Upper lobe of left lung (tissue), 4 donors: ENCODE results near the gene USP27X.

Experiments used
- EP300 ChIP-seq, 4 donors: sonication (generic); formaldehyde crosslinking; IDR thresholded peaks; one replicate each; pipeline ENCODE4 v1.5.1; 2017; ENCODE audit warnings: antibody characterized with exemption in 4 of 4, control low read depth in 2 of 4
- POLR2AphosphoS5 ChIP-seq, 2 donors: sonication (generic); formaldehyde crosslinking; IDR thresholded peaks; one replicate each; pipeline ENCODE4 v1.5.1; 2017; ENCODE audit warnings: antibody characterized with exemption in 2 of 2
- TF ChIP-seq, protein P1 (sequence below), 6 experiments: fragments of 450-650 bp in 4 of 6; fragments of 200-600 bp in 2 of 6; sonication (generic) in 2 of 6; IDR thresholded peaks; one replicate each; pipeline ENCODE4 v1.5.1; 2016 to 2019; ENCODE audit warnings: antibody characterized with exemption in 6 of 6

DNA sequence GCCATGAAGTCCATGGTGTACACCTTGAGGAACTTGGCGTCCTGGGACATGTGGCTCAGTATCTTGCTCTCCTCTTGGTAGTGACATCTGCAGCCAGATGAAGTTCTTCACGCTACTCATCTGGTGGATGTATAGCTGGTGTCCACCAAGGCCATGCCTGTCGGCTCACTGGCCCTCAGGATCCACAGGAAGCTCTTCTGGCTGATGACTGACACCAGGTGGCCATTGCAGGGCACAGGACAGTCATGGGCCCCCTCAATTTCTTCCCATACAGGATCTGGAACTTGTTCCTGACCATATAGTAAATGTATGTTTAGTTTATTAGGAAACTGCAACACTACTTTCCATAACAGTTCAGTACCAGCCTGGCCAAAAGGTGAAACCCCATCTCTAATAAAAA is 32.8 kb downstream of the USP27X start:
- TF ChIP-seq, protein P1, sequence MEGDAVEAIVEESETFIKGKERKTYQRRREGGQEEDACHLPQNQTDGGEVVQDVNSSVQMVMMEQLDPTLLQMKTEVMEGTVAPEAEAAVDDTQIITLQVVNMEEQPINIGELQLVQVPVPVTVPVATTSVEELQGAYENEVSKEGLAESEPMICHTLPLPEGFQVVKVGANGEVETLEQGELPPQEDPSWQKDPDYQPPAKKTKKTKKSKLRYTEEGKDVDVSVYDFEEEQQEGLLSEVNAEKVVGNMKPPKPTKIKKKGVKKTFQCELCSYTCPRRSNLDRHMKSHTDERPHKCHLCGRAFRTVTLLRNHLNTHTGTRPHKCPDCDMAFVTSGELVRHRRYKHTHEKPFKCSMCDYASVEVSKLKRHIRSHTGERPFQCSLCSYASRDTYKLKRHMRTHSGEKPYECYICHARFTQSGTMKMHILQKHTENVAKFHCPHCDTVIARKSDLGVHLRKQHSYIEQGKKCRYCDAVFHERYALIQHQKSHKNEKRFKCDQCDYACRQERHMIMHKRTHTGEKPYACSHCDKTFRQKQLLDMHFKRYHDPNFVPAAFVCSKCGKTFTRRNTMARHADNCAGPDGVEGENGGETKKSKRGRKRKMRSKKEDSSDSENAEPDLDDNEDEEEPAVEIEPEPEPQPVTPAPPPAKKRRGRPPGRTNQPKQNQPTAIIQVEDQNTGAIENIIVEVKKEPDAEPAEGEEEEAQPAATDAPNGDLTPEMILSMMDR (IDR thresholded peaks at IDR 0.05), result no peak
- TF ChIP-seq POLR2AphosphoS5 (IDR thresholded peaks at IDR 0.05) (no peak), EP300 (IDR thresholded peaks at IDR 0.05) (no peak)
